ENCODE results near the gene SLC13A4.
"Not testable (repeated sequence)": the region's sequence is repeated elsewhere in the genome, so short reads cannot be mapped to it uniquely, and the experiment has no call there.

The SLC13A4 gene

DNA sequence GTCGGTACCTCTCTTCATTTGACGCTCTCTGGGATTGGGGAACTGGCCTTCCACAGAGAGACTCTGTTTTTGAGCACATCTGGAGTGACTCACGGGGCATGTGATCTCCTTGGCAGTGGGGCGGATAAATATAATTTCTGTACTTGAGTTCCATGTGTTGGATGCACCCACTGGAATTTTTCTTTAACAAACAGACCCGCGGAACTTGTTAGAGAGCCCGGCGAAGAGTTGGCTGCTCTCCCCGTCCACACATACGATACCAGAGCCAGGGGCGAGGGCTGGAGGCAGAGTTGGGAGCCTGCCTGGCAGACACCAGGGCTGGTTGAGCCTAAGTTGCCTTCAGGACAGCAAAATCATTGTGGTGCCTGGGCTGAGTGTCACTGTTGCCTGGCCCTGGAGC, 20.8 kb upstream of the SLC13A4 start, which contains the start of gene FAM180A:
Gene FAM180A (minus strand): TSS at position 44 of the 400 bp plus-strand sequence. CDS start 233 bp downstream, outside the sequence.
- no peak for DNase-seq

DNA sequence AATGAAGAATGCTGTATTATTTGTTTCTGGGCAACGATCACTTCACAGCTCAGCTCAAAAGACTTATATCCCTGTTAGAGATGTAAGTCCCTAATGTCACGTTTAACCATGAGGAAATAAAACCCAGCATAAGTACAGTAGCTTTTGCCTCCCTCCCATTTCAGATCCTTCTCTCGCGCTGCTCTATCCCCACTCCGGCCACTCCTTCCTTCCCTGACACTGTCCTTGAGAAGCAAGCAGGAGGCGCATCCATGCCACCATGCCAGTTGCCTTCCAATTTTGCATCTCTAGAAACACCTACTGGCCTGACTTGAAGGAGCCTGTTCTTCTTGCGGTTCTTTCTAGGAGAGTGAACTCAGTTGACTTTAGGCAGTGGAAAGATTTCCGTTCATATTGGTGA, 19.4 kb upstream of the SLC13A4 start:
- DNase-seq: no peak

DNA sequence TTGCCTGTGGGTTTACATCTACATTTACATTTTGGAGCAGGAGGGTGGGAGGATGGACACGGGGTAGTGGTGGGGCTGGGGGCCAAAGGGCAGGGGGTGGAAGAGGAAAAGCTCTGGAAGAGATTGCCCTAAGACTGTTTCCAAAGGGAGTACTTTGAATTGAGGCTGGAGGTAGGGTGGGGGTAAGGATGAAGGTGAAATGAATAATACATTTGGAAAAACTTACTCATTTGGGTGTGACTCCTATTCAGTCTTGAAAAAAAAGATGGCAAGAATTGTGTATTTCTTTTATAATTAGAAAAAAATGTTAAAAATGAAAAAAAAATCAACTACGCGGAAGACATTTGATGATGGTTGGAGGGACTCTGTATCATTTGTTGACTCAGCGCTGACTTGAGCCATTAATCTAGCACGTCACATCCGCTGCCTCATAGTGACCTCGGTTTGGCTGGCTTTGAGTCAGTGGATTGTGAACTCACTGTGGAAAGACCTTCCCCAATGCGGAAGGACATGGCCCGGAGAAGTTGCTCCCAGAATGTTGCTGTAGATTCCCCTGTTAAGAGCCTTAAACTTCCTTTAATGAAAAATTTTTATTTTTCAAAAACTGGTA, 17.8 kb upstream of the SLC13A4 start:
- no peak for DNase-seq

DNA sequence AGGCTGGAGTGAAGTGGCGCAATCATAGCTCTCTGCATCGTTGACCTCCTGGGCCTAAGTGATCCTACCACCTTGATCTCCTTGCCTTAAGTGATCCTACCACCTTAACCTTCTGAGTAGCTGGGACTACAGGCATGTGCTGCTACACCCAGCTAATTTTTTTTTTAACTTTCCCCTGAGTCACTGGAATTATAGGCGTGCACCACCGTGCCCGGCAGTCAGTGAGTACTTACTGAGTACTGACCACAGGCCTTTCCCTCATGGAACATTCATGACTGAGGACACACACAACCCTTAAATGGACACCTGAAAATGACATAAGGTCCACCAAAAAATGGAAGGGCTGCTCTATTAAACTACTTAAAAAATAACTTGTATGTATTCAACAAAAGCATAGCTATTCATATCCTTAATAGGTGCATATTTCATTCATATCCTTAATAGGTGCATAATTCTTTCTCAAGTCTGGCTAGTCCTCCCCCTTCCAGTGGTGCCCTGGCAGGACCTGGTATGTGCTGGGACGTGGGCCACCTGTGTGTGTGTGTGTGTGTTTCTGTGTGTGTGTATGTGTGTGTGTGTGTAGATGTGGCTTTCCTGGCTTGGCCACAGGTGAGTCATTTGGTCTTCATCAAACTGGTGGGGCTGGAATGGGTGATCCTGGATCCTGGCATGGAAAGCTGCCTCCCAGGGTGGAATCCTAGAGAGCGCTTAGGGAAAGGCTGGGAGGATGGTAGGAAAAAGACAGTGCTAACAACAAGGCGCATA, 17.1 kb upstream of the SLC13A4 start:
- no peak for DNase-seq

DNA sequence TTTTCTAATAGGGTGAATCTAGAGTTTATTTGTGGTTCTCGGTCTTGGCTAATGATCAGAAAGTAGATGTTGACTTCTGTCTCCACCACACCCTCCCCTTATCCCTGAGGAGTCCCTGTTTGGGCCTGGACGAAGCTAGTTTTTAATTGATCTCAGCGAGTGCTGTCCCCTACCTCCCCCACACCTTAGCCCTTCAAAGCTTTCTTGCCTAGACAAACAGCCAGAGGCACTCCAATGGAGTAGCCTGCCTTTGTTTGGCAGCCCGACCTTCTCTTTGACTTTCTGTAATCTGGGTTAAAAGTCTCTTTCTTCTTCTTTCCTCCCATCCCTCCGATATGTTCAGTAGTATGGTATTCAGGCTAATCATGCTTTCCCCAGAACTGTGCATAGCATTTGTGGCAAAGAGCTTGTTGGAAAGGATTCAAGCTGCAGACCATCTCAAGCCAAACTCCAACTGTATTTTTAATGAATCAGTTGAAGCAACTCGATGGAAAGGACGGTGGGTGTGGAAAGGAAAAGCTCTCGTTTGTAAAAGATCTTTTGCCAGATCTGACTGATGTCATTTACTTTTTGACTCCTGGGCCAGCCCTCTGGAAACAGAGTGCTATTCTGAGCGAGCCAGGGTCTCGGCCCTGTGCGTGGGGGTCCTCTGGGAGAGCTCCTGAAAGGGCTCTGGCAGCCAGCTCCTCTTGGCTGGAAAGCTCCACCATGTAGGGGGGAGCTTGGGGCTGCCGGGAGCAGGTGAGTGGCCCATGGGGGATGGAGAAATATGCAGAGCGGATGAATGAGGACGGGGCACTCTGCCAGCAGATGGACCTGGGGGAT, 16.1 kb upstream of the SLC13A4 start:
- peak; percentile 50 for DNase-seq

DNA sequence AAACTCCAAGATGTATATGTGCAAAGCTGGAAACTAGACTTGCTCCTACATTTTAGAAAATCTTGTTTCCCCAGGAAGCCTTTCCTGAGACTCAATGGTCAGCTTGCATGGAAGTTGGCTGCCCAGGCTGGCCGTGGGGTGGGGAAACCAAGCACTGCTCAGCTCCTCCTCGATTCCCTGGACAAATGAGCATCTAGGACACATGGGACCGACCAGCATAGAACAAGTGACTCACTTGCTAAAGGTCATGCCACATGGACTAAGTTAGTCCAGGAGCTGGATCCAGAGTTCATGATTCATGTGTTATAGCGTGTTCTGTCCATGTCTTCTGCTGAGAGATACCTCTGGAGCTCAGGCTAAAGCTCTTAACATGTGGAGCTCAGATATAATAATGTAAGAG, 14.4 kb upstream of the SLC13A4 start:
- no peak for DNase-seq

DNA sequence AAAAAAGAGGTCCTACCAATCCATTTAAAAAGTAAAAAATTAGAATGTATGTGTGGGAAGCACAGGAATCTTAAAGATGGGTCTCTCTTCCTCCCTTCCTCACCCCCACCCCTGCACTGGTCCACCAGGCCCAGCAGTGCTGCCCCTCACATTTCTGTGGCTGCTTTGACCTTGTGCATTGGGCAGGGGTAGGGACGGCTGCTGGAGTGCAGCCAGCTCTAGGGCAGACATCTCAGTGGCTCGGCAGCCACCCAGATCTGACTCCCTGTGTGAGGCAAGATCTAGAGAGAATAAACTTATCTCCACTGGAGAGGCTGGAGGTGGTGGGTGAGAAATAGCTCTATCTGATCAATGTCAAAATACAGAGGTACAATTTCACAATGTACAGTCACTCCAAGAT, 13.9 kb upstream of the SLC13A4 start:
- DNase-seq: no peak

DNA sequence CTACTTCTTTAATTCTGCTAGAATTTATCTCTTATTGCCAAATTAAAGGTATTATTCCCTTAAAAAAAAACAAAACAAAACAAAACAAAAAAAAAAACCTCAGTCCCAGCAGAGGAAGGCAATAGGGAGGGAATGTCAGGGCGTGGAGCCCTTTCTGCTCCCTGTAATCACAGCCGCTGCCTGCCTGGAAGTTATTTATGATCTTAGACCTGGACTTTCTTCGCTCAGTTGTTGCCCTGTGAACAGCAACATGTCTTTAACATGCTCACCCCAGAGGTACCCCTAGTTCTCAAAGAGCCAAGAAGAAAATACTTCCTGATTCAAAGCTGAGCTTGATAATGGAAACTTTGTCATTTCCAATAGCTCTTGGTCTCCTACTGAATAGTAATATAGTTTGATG, 12.9 kb upstream of the SLC13A4 start:
- no peak for DNase-seq

DNA sequence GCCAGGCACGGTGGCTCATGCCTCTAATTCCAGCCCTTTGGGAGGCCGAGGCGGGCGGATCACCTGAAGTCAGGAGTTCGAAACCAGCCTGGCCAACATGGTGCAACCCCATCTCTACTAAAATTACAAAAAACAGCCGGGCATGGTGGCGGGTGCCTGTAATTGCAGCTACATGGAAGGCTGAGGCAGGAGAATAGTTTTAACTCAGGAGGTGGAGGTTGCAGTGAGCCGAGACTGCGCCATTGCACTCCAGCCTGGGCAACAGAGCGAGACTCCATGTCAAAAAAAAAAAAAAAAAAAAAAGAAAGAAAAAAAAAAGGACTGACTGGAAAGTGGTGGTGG, 9.3 kb upstream of the SLC13A4 start:
- not testable (repeated sequence) for DNase-seq

DNA sequence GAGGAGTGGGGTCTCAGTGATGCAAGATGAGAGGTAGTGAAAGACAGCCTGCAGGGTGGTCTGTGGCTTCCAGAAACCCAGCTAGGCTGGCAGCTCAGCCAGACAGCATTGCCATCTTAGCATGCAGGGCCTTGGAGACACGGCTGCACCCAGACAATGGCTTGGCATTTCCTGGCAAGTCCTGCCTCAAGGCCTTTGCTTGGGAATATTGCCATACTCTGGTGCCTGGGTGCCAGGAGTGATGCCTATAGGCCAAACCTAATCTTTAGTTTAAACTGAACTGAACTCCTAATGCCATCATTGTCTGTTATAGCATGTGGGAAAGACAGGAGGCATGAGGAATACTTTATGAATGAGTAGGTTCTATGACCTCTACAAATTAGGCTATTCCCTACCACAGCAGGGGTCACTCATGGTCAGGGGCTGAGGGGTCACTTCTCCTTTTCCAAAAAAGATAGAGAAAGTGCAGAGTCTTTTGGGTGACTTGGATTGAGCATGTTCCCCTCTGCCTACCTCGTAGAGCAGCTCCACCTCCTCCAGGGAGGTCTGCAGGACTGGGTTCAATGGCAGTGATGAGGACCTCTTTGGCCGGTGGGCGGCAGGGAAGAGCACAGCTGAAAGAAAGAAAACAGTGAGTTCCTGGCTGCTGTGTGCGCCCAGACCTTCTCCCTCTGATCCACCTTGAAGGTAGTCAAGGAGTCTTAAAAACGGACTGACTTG, 8.8 kb upstream of the SLC13A4 start:
- no peak for DNase-seq

DNA sequence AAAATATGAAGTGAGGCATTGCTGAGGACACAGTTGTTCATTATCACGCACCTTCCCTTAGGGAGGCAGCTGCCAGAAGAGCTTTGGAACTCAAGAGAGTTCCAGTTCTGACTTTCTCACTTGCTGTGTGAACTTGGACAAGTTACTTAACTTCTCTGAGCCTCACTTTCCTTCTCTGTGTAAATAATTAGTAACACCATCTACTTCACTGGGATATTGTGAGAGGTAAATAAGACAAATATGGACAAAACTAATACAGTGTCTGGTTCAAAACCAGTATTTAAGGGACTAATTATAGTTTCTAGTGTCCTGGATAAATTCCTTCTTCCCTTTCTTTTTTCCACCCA, 6.3 kb upstream of the SLC13A4 start:
- DNase-seq: no peak

DNA sequence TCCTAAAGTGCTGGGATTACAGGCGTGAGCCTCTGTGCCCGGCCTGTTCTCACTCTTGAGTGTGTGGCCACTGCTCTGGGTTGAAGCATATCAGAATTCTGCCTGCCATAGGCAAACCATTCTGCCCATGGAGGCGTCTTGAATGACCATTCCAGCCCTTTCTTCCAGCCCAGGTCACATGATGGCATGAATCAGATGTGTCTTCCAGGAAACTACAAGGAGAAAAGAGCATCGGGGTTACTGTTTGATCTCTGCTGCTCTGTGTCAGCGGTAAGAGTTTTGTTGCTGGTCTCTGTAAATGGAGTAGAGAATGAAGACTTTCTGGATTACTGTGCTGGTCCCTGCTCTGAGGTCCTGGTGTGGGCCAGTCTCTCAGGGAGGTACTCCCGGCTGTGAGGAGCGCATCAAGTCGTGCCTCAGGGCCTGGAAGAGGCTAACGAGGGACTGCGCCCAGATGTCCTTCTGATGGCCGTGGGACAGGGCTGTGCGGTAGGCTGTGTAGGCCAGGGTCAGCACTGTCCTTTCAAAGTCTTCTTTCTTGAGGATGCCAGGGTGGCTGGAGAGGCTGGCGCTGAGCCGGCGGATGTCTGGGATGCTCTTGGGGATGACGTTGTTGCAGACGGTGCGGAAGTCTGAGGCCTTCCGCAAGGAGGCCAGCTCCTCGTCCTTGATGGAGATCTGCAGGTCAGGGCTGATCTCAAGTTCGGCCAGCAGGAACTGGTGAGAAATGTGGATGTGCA, 5.8 kb upstream of the SLC13A4 start:
- DNase-seq: no peak

DNA sequence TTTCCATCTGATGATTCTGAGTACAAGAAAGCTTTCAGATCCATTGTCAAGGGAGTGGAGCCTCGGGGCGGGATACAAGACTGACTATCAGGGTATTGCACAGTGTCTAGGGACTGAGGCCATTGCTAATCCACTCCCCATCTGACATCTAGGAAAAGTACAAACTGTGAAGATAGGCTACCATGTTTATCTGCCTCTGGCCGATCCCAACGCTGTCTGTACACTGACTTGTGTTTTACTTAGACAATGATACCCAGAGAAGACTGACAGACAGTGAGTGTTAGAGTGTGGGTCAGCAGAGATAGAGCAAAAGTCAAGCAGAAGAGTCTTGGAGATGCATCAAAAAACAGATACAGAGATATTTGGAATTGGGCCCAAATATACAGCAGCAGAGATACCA, 3.1 kb upstream of the SLC13A4 start:
- DNase-seq: no peak

DNA sequence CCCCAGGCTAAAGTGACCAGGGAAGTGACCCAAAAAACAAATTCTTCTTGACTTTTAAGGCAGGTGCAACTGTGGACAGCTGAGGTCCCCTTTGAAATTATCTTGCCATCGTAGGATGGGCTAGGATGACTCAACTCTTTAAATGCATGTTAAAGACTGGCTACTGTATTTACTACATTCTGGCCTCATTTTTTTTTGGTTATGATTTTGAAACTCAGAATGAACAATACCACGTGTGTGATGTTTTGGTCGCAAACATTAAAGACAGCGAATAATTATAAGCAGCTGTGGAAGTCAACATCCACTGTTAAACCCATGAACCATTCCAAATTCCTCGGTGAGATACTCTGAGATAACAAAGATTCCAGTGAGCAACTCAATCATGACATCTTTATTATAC, 1.2 kb upstream of the SLC13A4 start:
- DNase-seq: no peak

DNA sequence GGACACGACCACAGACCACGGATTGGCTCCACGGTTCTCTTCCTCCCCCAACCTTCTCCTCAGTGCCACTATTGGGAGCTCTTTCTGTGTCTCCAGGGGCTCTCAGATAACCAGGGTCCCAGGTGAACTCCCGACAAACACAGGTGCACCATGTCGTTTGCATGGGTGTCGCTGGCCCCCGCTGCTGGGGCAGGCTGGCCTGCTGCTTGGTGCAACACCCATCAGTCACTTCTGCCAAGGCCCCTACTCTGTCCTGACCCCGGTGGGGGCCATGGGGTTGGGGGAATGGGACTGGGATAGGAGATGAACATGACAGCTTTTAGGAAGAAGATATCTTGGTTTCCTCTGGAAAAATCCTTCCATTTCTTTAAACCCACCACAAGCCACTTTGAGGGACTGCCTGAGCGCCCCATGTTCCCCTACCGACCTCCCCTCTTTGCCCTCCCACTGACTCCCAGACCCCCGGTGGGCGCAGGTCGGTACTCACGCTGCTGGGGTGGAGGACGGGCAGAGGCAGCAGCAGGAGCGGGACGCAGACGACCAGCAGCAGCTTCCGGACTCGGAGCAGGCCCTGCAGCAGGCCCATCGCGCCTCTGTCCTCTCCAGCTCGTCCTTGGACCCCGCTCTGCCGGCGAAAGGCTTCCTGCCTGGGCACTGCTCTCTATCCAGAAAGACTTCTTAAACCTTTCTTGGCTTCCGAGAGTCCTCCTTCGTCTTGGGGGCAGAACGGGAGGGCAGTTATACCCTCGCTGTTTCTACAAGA, 894 bp downstream of the SLC13A4 start:
- no peak for DNase-seq

DNA sequence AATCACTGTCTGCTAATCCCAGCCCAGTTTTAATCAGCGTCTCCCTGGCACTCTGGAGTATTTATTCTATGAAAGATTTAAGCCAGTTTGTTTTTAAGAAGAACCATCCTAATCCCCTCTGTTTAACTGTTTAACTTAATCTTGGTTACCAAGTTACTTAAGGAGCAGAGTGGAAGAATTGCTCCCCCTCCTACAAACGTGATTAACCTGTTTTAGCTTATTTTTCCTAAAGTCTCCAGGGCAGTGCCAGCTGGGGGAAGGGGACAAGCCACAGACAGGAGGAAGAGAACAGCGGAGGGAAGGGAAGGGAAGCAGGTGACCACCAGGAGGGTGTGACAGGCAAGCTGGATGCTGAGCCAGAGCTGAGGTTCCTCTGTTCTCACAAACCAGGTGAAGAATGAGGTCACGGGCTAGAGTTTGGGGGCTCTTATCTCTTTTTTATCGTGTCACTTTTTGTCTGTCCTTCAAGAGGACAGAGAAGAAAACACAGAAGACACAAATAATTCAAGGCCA, 1.7 kb downstream of the SLC13A4 start:
- DNase-seq: no peak

DNA sequence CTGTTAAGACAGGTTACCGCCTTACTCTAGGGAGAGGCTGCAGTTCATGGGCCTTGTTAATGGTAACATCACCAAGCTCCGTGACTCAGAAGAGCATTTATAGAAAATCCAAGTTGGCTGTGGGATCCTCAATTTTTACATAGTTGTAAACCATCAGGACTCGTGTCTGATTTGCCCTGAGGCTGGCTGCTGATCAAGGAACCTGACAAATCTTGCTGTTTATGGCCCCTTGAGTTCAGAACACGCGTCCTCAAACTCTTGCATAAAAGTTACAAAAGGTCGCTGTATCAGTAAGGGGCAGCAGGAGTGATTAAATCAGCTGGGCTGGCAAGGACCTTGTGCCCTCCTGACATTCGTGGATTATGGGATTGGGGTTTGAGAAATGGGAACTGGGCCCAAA, 4.6 kb downstream of the SLC13A4 start:
- no peak for DNase-seq

DNA sequence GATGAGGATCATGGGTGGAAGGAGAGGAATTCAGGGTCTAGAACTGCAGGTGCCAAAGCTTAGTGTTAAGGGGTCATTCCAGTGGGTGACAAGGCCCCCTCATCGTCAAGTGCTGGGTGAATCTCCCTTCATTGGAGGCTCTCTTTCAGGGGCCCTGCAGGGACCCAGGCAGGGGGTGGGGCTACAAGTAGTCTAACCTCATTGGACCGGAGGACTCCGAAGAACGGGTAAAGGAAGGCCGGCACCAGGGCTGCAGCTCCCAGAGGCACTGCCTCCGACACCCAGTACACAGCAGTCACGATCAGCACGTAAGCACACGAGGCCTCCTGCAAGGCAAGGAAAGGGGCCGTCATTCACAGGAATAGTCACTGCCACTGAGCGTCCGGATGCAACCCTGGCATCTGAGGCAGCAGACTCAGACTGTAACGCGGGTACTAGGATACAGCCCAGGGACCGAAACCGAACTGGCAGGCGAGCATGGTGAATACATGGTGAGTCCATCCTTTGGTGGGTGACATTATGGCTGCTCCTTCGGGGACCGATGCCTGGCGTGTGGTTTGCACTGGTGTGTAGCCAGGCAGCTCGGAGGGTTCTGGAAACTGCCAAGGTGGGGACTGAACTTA, 6.7 kb downstream of the SLC13A4 start:
- no peak for DNase-seq

DNA sequence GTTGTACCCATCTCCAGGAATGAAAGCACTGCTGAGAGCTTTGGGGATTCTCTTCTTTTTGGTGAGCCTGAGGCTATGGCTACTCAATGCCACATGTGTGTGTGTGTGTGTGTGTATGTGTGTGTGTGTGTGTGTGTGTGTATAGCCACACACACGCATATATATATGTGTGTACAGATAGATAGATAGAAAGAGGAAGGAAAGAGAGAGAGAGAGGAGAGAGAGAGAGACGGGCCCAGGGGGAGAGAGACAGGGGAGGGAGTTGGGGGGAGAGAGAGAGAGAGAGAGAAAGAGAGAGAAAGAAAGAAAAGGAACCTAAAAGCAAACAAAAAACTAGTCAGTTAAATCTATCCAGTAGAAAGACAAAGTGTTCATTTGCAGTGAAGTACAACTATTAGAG, 8.3 kb downstream of the SLC13A4 start:
- no peak for DNase-seq

DNA sequence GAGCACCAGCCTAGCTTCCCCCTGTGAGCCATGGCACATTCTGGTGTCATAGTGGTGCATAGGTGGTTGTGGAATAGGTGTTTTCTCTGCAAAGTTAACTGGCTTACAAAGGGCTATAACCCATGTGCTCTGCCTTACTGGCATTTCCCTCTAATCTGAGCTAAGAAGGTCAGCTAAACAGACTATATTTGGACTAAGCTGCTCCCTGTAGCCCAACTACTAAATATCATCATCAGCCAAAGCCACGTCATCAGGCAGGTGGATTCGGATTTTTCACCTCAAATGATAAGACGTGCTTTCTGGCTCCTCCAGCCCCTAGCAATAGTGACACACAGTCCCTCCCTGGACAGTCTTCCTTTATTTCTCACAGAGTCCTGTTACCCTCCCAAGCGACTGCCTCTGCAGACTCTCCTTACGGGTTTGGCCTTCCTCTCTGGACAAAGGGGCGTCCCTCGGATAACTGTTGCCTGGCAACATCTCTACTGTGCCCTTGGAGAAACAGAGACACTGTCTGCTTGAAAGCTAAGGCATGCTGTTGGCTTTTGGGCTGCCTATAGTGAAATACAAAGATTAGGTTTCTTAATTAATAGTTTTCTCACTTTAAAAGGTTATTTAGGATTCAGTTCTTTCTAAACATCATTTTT, 9.1 kb downstream of the SLC13A4 start:
- no peak for DNase-seq

DNA sequence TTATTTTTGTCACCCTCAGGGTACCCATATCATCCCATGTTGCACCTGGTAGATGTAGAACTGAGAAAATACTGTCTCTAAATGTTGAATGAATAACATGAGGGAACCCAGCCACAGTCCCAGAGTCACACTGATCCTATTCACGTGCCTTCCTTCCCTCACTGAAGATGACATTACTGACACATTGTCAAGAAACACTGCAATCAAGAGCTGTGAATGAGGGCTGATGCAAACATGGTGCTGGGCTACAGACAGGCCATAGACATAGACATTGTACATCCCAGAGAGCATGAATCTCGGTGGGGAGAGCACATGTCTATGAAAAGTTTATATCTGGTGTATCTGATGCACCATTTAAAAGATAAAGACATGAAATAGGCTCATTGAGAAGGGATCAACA, 9.8 kb downstream of the SLC13A4 start:
- DNase-seq: no peak

Data from DMS79 treated with DMSO at 0.1 percent for 48 hours (cell line).